OCI-LY1 (cell line): Measurements from ENCODE around the gene POLR3H.

Experiments
- H2AFZ ChIP-seq: fragments of 200-600 bp; sonication (generic), shearing (Covaris generic); 2 replicates; pipeline ENCODE4 v1.6.0; 2014; ENCODE audit warnings: antibody characterized with exemption, mild to moderate bottlenecking, low read length
- H3F3A ChIP-seq: fragments of 200-600 bp; sonication (generic), shearing (Covaris generic); 2 replicates; pipeline ENCODE4 v1.6.0; 2014; ENCODE audit warnings: mild to moderate bottlenecking, antibody characterized with exemption, low read length, moderate library complexity; ENCODE audit not compliant: insufficient read depth
- H3K27ac ChIP-seq: fragments of 200-600 bp; sonication (generic); 2 replicates; pipeline ENCODE4 v1.5.1; 2014; ENCODE audit warnings: low read length, mixed run types, mild to moderate bottlenecking, low read depth; ENCODE audit not compliant: poor library complexity, severe bottlenecking
- H3K27me3 ChIP-seq: fragments of 200-600 bp; sonication (generic); 2 replicates; pipeline ENCODE4 v1.6.0; 2014; ENCODE audit warnings: antibody characterized with exemption, mild to moderate bottlenecking, low read length, moderate library complexity; ENCODE audit not compliant: insufficient read depth
- H3K36me3 ChIP-seq: fragments of 200-600 bp; sonication (generic); 2 replicates; pipeline ENCODE4 v1.6.1; 2014; ENCODE audit warnings: mild to moderate bottlenecking, antibody characterized with exemption, low read length, moderate library complexity, mixed read lengths; ENCODE audit not compliant: insufficient read depth
- H3K4me1 ChIP-seq: fragments of 200-600 bp; sonication (generic); 2 replicates; pipeline ENCODE4 v1.5.1; 2014; ENCODE audit warnings: mild to moderate bottlenecking, low read length, moderate library complexity; ENCODE audit not compliant: insufficient read depth, severe bottlenecking
- H3K4me2 ChIP-seq: fragments of 200-600 bp; sonication (generic), shearing (Covaris generic); 2 replicates; pipeline ENCODE4 v1.6.1; 2014; ENCODE audit warnings: low read length
- H3K4me3 ChIP-seq: fragments of 200-600 bp; sonication (generic); 2 replicates; pipeline ENCODE4 v1.5.1; 2014; ENCODE audit warnings: low read length, low read depth, mild to moderate bottlenecking, mixed read lengths; ENCODE audit not compliant: poor library complexity, severe bottlenecking
- H3K79me2 ChIP-seq: fragments of 200-600 bp; shearing (Covaris generic); 2 replicates; pipeline ENCODE4 v1.6.1; 2016; ENCODE audit warnings: mixed run types, low read length, mixed read lengths; ENCODE audit not compliant: insufficient read depth
- H3K9ac ChIP-seq: fragments of 200-600 bp; sonication (generic), shearing (Covaris generic); 2 replicates; pipeline ENCODE4 v1.6.1; 2014; ENCODE audit warnings: mild to moderate bottlenecking, low read length, mixed read lengths
- H3K9me2 ChIP-seq: fragments of 200-600 bp; sonication (generic), shearing (Covaris generic); 2 replicates; pipeline ENCODE4 v1.6.1; 2014; ENCODE audit warnings: low read depth, mild to moderate bottlenecking, low read length, mixed read lengths
- H3K9me3 ChIP-seq: fragments of 200-600 bp; shearing (Covaris generic); 2 replicates; pipeline ENCODE4 v1.6.1; 2014; ENCODE audit warnings: low read length, mixed read lengths
- H4K20me1 ChIP-seq: fragments of 200-600 bp; sonication (generic), shearing (Covaris generic); 2 replicates; pipeline ENCODE4 v1.6.0; 2016; ENCODE audit warnings: mild to moderate bottlenecking, low read length; ENCODE audit not compliant: insufficient read depth
- CTCF ChIP-seq: fragments of 200-600 bp; sonication (generic), shearing (Covaris generic); IDR thresholded peaks from 2 replicates; pipeline ENCODE4 v1.5.1; 2017; ENCODE audit warnings: mild to moderate bottlenecking, antibody characterized with exemption, low read length, moderate library complexity, mixed read lengths
- EZH2 ChIP-seq: fragments of 200-600 bp; sonication (generic), shearing (Covaris generic); IDR thresholded peaks from 2 replicates; pipeline ENCODE4 v1.8.0; 2017; ENCODE audit warnings: borderline replicate concordance, mixed run types, mild to moderate bottlenecking, antibody characterized with exemption, low read length, moderate library complexity, mixed read lengths

The POLR3H gene

GRCh38 chr22:41531715-41532477 is 12.4 kb downstream of the POLR3H start:
- Histone ChIP-seq H3K4me3 (no peak overlapping the region), H3K9me3 (no peaks in the 10 kb centered on the region), H3K36me3 (peaks cover 75% of the 10 kb centered on the region), H3K9ac (no peak overlapping the region), H3K4me1 (no peaks in the 10 kb centered on the region), H3K79me2 (no peaks in the 10 kb centered on the region), H2AFZ (no peak overlapping the region), H3K9me2 (no peaks in the 10 kb centered on the region), H3K27me3 (no peaks in the 10 kb centered on the region), H4K20me1 (no peaks in the 10 kb centered on the region), H3K4me2 (no peak overlapping the region), H3K27ac (no peak overlapping the region), H3F3A (no peaks in the 10 kb centered on the region)
- no peak for TF ChIP-seq CTCF
- no peak for TF ChIP-seq EZH2

- H3K27ac ChIP-seq, result no peak overlapping the region
- H3K9me2 ChIP-seq, result no peaks in the 10 kb centered on the region
- H3K4me2 ChIP-seq, result no peak overlapping the region
- no peaks in the 10 kb centered on the region for H3K4me1 ChIP-seq
- no peak for TF ChIP-seq CTCF
- TF ChIP-seq EZH2, result no peak
- no peak overlapping the region for H3K9ac ChIP-seq
- H3F3A ChIP-seq, result no peaks in the 10 kb centered on the region
- no peaks in the 10 kb centered on the region for H3K9me3 ChIP-seq
- peaks cover 79% of the 10 kb centered on the region for H3K36me3 ChIP-seq
- H3K79me2 ChIP-seq, result no peaks in the 10 kb centered on the region
- no peaks in the 10 kb centered on the region for H4K20me1 ChIP-seq
- no peak overlapping the region for H3K4me3 ChIP-seq
- H3K27me3 ChIP-seq, result no peaks in the 10 kb centered on the region
- H2AFZ ChIP-seq, result no peak overlapping the region
Measured at GRCh38 chr22:41530890-41531714, 13.2 kb downstream of the POLR3H start.

GRCh38 chr22:41528938-41529561 is 15.2 kb downstream of the POLR3H start:
- peaks cover 7% of the 10 kb centered on the region for H3K4me1 ChIP-seq
- no peaks in the 10 kb centered on the region for H4K20me1 ChIP-seq
- peaks cover 88% of the 10 kb centered on the region for H3K36me3 ChIP-seq

More at GRCh38 chr22:41528938-41529561, 15.2 kb downstream of the POLR3H start:
- H3K9me3 ChIP-seq, result no peaks in the 10 kb centered on the region
- H3K27ac ChIP-seq, result no peak overlapping the region
- no peaks in the 10 kb centered on the region for H3K9me2 ChIP-seq
- no peak overlapping the region for H2AFZ ChIP-seq
- no peaks in the 10 kb centered on the region for H3F3A ChIP-seq
- H3K4me3 ChIP-seq, result no peak overlapping the region
- H3K27me3 ChIP-seq, result no peaks in the 10 kb centered on the region
- TF ChIP-seq CTCF (no peak), EZH2 (no peak)
- H3K4me2 ChIP-seq, result no peak overlapping the region
- no peaks in the 10 kb centered on the region for H3K79me2 ChIP-seq
- no peak overlapping the region for H3K9ac ChIP-seq
